Measurements from ENCODE around the gene CCN6. TPM values are rescaled to one million over a fixed set of nuclear protein-coding genes. Genes with fewer than 3 reads are reported as not detected.
A peak's percentile ranks its signal among the peaks of the same experiment; 100 is the strongest.

Gene CCN6
- total RNA-seq, 1 experiment from 2014 or later: not detected

GRCh38 chr6:112117554-112117953 lies 63.6 kb downstream of the CCN6 start:
- DNase-seq (ENCODE audit: low spot score): peak; percentile 3

GRCh38 chr6:112118034-112118433 lies 64.1 kb downstream of the CCN6 start:
- no peak for DNase-seq (ENCODE audit: low spot score)

Other genes starting within 250 kb of the CCN6 start
- 19.9 and 22.8 TPM in 2 replicates for gene FYN, start 180.7 kb upstream of the CCN6 start, total RNA-seq (2014; rRNA removed; shearing (Covaris generic))
- 11.9 and 17.2 TPM in 2 replicates for gene TUBE1, start 33.4 kb downstream of the CCN6 start, total RNA-seq (2014; rRNA removed; shearing (Covaris generic))
- gene FAM229B, start 33.5 kb downstream of the CCN6 start, total RNA-seq (2014; rRNA removed; shearing (Covaris generic)): 6.6 and 14.1 TPM in 2 replicates
- 16.4 and 18.4 TPM in 2 replicates for gene LAMA4, start 200.5 kb downstream of the CCN6 start, total RNA-seq (2014; rRNA removed; shearing (Covaris generic))